ENCODE measurements around the gene PTCHD4. TPM values are rescaled to one million over a fixed set of nuclear protein-coding genes. Genes with fewer than 3 reads are reported as not detected.
A peak's percentile ranks its signal among the peaks of the same experiment; 100 is the strongest.

PTCHD4 gene
- total RNA-seq, result 1 to 10 TPM in 2 of 4 donors, under 1 TPM in 2; 0.29 to 3.3 (median 1.7) TPM

GRCh38 chr6:48111143-48111506 is at the start of gene PTCHD4:
TSS of gene PTCHD4 (minus strand) at chr6:48111197. CDS start at chr6:48068957, 42,240 bp downstream.
- Histone ChIP-seq H3K9me3 (no peaks in the 10 kb centered on the region), H3K27ac (peak within 1 kb of the TSS in 1 of 2 donors; percentile 54), H3K4me1 (no peaks in the 10 kb centered on the region), H3K36me3 (no peaks in the 10 kb centered on the region), H3K4me3 (peak within 1 kb of the TSS in 1 of 2 donors; percentile 13), H3K27me3 (no peaks in the 10 kb centered on the region)
- intact Hi-C loops (cut with DNase I; ENCODE audit: low total_unique reads), result no loop called here
- TF ChIP-seq POLR2A (IDR thresholded peaks at IDR 0.05), result no peak
- TF ChIP-seq CTCF (IDR thresholded peaks at IDR 0.05), result no peak
- DNase-seq, result peak in 1 of 2 donors; percentile 25

GRCh38 chr6:48151142-48151541 is 40.1 kb upstream of the PTCHD4 start:
- no peaks in the 10 kb centered on the region for H3K27me3 ChIP-seq
- H3K4me1 ChIP-seq, result no peaks in the 10 kb centered on the region
- peaks cover 0 to 2% of the 10 kb centered on the region in 2 donors for H3K9me3 ChIP-seq
- TF ChIP-seq POLR2A (IDR thresholded peaks at IDR 0.05) (no peak), CTCF (IDR thresholded peaks at IDR 0.05) (no peak)
- DNase-seq, result no peak
- no peaks in the 10 kb centered on the region for H3K36me3 ChIP-seq
- H3K27ac ChIP-seq, result no peak overlapping the region
- intact Hi-C loops (cut with DNase I; ENCODE audit: low total_unique reads), result no loop called here
- no peak overlapping the region for H3K4me3 ChIP-seq

- no peak overlapping the region for H3K27ac ChIP-seq
- peaks cover 0 to 2% of the 10 kb centered on the region in 2 donors for H3K9me3 ChIP-seq
- TF ChIP-seq POLR2A (IDR thresholded peaks at IDR 0.05), result no peak
- no peaks in the 10 kb centered on the region for H3K36me3 ChIP-seq
- H3K4me1 ChIP-seq, result no peaks in the 10 kb centered on the region
- no peaks in the 10 kb centered on the region for H3K27me3 ChIP-seq
- intact Hi-C loops (cut with DNase I; ENCODE audit: low total_unique reads), result no loop called here
- no peak for DNase-seq
- no peak overlapping the region for H3K4me3 ChIP-seq
Measured at GRCh38 chr6:48150701-48151100, 39.7 kb upstream of the PTCHD4 start.

GRCh38 chr6:48147051-48147450 is 36.1 kb upstream of the PTCHD4 start:
- H3K27me3 ChIP-seq, result no peaks in the 10 kb centered on the region
- TF ChIP-seq CTCF (IDR thresholded peaks at IDR 0.05), result no peak
- no peak for TF ChIP-seq POLR2A (IDR thresholded peaks at IDR 0.05)

GRCh38 chr6:48144021-48144420 is 33.0 kb upstream of the PTCHD4 start:
- DNase-seq, result no peak
- Histone ChIP-seq H3K27ac (no peak overlapping the region), H3K9me3 (no peaks in the 10 kb centered on the region), H3K27me3 (no peaks in the 10 kb centered on the region), H3K4me3 (no peak overlapping the region), H3K4me1 (no peaks in the 10 kb centered on the region), H3K36me3 (no peaks in the 10 kb centered on the region)
- intact Hi-C loops (cut with DNase I; ENCODE audit: low total_unique reads), result no loop called here
- TF ChIP-seq POLR2A (IDR thresholded peaks at IDR 0.05) (no peak), CTCF (IDR thresholded peaks at IDR 0.05) (no peak)

More at GRCh38 chr6:48147051-48147450, 36.1 kb upstream of the PTCHD4 start:
- intact Hi-C loops (cut with DNase I; ENCODE audit: low total_unique reads), result no loop called here
- Histone ChIP-seq H3K4me3 (no peak overlapping the region), H3K9me3 (no peaks in the 10 kb centered on the region), H3K4me1 (no peaks in the 10 kb centered on the region), H3K36me3 (no peaks in the 10 kb centered on the region), H3K27ac (no peak overlapping the region)
- no peak for DNase-seq

- TF ChIP-seq CTCF (IDR thresholded peaks at IDR 0.05) (no peak), POLR2A (IDR thresholded peaks at IDR 0.05) (no peak)
- intact Hi-C loops (cut with DNase I; ENCODE audit: low total_unique reads), result no loop called here
Measured at GRCh38 chr6:48141975-48142374, 31.0 kb upstream of the PTCHD4 start.

More at GRCh38 chr6:48141975-48142374, 31.0 kb upstream of the PTCHD4 start:
- Histone ChIP-seq H3K4me3 (no peak overlapping the region), H3K4me1 (no peaks in the 10 kb centered on the region), H3K9me3 (no peaks in the 10 kb centered on the region), H3K27me3 (no peaks in the 10 kb centered on the region), H3K27ac (no peak overlapping the region), H3K36me3 (no peaks in the 10 kb centered on the region)
- DNase-seq, result no peak

Measured in uterus (tissue), 4 donors.